ENCODE data around the gene TTN. TPM values are rescaled to one million over a fixed set of nuclear protein-coding genes. Genes with fewer than 3 reads are reported as not detected.
A peak's percentile ranks its signal among the peaks of the same experiment; 100 is the strongest.

TTN gene
- total RNA-seq, 1 donor from 2014 or later, result under 0.01 TPM

DNA sequence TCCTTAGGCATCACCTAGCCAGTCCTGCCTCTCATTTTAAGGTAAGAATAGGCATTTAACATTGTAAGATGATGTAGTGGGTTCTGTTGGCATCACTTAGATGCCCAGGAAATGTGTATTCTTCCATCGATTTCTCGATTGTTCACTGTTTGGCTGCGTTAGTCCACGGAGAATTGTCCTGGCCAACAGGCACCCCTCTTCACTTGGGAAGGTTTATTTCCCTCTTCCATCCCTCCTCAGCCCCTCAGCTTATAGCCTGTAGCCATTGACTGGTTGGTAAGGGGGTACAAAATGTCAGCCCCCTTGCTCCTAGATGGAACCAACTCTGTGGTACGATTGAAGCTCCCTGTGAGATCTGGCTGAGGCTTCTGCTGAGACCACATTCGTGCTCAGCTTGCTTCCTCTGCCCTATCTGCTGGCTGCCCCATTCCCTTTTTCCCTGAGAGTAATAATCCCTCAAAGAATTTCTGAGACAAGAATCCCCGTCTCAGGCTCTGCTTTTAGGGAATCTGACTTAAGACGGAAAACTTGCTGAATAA is 283.6 kb downstream of the TTN start:
- peak overlapping the region; percentile 73 for H3K4me3 ChIP-seq (ENCODE audit: low read depth, low read length)
- H3K36me3 ChIP-seq (ENCODE audit: control insufficient read depth, insufficient read depth, low read length), result no peaks in the 10 kb centered on the region
- TF ChIP-seq, protein P1, sequence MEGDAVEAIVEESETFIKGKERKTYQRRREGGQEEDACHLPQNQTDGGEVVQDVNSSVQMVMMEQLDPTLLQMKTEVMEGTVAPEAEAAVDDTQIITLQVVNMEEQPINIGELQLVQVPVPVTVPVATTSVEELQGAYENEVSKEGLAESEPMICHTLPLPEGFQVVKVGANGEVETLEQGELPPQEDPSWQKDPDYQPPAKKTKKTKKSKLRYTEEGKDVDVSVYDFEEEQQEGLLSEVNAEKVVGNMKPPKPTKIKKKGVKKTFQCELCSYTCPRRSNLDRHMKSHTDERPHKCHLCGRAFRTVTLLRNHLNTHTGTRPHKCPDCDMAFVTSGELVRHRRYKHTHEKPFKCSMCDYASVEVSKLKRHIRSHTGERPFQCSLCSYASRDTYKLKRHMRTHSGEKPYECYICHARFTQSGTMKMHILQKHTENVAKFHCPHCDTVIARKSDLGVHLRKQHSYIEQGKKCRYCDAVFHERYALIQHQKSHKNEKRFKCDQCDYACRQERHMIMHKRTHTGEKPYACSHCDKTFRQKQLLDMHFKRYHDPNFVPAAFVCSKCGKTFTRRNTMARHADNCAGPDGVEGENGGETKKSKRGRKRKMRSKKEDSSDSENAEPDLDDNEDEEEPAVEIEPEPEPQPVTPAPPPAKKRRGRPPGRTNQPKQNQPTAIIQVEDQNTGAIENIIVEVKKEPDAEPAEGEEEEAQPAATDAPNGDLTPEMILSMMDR (IDR thresholded peaks at IDR 0.05; ENCODE audit: insufficient read depth, low read length, poor library complexity, severe bottlenecking), result no peak
- DNase-seq (ENCODE audit: low read depth), result no peak
- H3K27me3 ChIP-seq (ENCODE audit: control insufficient read depth, insufficient read depth, low read length), result no peaks in the 10 kb centered on the region

DNA sequence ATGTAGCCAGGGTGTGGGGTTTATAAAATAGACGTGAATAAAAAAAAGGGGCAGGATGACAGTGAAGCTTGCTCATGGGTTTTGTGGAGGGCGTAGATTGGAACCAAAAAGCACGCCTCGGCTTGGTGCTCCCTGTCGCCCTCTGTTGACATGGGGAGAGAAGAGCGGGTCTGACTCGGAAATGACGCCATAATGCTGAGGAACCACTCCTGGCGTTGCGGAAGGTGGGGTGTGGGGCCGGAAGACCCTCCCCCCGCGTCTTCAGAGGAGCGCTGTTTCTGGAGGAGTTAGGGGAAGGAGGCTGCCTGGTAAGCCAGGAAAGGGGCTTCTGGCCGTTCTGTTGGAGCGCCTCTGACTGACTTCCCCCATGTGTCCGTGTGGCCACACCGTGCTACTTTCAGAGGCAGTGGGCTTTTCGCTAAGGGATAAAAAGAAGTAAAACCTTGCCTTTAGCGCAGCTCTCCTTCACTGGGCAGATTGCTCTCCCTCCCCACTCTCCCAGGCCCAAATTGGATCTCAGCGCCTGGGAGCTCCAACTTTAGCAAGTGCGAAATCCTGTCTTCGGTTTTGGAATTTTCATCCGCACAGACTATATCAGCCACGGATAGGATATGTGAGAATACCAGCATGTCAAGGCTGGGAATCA is 284.1 kb downstream of the TTN start:
- no peaks in the 10 kb centered on the region for H3K36me3 ChIP-seq (ENCODE audit: control insufficient read depth, insufficient read depth, low read length)
- H3K4me3 ChIP-seq (ENCODE audit: low read depth, low read length), result peak overlapping the region; percentile 73
- TF ChIP-seq, protein P1 (IDR thresholded peaks at IDR 0.05; ENCODE audit: insufficient read depth, low read length, poor library complexity, severe bottlenecking), result peak; percentile 87
- peak; percentile 43 for DNase-seq (ENCODE audit: low read depth)
- H3K27me3 ChIP-seq (ENCODE audit: control insufficient read depth, insufficient read depth, low read length), result no peaks in the 10 kb centered on the region

DNA sequence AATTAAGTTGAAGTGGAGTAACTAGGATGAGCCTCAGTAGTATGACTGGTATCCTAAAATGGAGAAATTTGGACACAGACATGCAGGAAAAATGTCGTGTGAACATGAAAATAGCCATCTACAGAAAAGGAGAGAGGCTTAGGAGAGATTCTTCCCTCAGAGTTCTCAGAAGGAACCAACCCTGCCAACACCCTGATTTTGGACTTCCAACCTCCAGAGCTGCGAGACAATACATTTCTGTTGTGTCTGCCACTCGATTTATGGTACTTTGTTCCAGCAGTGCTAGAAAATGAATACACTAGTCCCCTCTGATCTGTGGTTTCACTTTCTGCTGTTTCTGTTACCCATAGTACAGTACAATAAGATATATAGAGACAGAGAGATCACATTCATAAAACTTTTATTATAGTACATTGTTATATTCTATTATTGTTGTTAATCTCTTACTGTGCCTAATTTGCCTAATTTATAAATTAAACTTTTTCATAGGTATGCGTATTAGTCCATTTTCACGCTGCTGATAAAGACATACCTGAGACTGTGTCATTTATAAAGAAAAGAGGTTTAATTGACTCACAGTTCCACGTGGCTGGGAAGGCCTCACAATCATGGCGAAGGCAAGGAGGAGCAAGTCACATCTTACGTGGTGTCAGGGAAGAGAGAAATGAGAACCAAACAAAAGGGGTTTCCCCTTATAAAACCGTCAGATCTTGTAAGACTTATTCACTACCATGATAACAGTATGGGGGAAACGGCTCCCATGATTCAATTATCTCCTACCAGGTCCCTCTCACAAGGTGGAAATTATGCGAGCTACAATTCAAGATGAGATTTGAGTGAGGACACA is 285.7 kb downstream of the TTN start:
- Histone ChIP-seq H3K4me3 (ENCODE audit: low read depth, low read length) (no peak overlapping the region), H3K36me3 (ENCODE audit: control insufficient read depth, insufficient read depth, low read length) (no peaks in the 10 kb centered on the region), H3K27me3 (ENCODE audit: control insufficient read depth, insufficient read depth, low read length) (no peaks in the 10 kb centered on the region)
- TF ChIP-seq, protein P1 (IDR thresholded peaks at IDR 0.05; ENCODE audit: insufficient read depth, low read length, poor library complexity, severe bottlenecking), result no peak
- no peak for DNase-seq (ENCODE audit: low read depth)

DNA sequence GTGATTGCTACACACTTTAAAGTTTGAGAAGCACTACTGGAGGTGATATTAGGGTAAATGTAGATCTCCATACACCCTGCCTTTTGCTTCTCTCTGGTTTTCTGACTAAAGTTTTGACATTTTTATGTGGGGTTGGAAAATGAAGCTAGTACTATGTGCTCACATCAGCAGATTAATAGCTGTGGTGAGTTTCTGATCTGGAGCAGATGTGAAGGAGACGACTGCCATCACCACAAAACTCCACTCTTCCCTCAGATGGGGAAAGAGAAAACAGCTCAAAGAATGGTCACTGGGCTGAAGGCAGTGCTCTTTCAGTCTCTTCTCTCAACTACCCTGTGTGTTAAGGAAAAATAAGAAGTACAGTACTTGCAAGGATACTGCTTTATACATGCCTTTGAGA is 289.7 kb downstream of the TTN start:
- TF ChIP-seq, protein P1 (IDR thresholded peaks at IDR 0.05; ENCODE audit: insufficient read depth, low read length, poor library complexity, severe bottlenecking), result no peak
- H3K27me3 ChIP-seq (ENCODE audit: control insufficient read depth, insufficient read depth, low read length), result no peaks in the 10 kb centered on the region

DNA sequence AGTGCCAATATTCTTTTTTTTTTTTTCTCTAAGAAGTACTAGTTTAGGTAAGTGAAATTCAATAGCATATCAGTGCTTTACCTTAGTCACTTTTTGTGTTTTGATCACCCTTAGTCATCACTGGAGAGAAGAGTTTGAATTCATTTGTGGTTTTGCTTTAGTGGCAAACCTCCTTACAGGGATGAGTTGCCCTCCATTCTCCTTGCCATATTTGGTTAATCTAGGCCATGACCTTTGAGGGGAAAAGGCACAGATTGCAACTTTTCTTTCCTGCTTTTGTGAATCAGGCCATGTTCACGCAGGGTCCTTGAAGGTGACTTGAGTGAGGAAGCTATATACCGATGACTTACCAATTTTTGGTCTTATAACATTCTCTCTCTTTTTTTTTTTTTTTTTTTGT is 292.6 kb downstream of the TTN start:
- TF ChIP-seq, protein P1 (IDR thresholded peaks at IDR 0.05; ENCODE audit: insufficient read depth, low read length, poor library complexity, severe bottlenecking), result no peak
- H3K4me3 ChIP-seq (ENCODE audit: low read depth, low read length), result no peak overlapping the region
- no peaks in the 10 kb centered on the region for H3K36me3 ChIP-seq (ENCODE audit: control insufficient read depth, insufficient read depth, low read length)
- peak; percentile 73 for DNase-seq (ENCODE audit: low read depth)
- H3K27me3 ChIP-seq (ENCODE audit: control insufficient read depth, insufficient read depth, low read length), result no peaks in the 10 kb centered on the region

More for the DNA sequence above, 289.7 kb downstream of the TTN start:
- H3K36me3 ChIP-seq (ENCODE audit: control insufficient read depth, insufficient read depth, low read length), result no peaks in the 10 kb centered on the region
- H3K4me3 ChIP-seq (ENCODE audit: low read depth, low read length), result no peak overlapping the region
- DNase-seq (ENCODE audit: low read depth), result no peak

Data from kidney epithelial cell (primary cell).